Measurements from ENCODE around the gene DERL2. TPM values are rescaled to one million over a fixed set of nuclear protein-coding genes. Genes with fewer than 3 reads are reported as not detected.

DERL2 gene
- total and polyA plus RNA-seq, 2 experiments from 2014 or later, result 65.0 to 113 TPM

- TF ChIP-seq, protein P1, sequence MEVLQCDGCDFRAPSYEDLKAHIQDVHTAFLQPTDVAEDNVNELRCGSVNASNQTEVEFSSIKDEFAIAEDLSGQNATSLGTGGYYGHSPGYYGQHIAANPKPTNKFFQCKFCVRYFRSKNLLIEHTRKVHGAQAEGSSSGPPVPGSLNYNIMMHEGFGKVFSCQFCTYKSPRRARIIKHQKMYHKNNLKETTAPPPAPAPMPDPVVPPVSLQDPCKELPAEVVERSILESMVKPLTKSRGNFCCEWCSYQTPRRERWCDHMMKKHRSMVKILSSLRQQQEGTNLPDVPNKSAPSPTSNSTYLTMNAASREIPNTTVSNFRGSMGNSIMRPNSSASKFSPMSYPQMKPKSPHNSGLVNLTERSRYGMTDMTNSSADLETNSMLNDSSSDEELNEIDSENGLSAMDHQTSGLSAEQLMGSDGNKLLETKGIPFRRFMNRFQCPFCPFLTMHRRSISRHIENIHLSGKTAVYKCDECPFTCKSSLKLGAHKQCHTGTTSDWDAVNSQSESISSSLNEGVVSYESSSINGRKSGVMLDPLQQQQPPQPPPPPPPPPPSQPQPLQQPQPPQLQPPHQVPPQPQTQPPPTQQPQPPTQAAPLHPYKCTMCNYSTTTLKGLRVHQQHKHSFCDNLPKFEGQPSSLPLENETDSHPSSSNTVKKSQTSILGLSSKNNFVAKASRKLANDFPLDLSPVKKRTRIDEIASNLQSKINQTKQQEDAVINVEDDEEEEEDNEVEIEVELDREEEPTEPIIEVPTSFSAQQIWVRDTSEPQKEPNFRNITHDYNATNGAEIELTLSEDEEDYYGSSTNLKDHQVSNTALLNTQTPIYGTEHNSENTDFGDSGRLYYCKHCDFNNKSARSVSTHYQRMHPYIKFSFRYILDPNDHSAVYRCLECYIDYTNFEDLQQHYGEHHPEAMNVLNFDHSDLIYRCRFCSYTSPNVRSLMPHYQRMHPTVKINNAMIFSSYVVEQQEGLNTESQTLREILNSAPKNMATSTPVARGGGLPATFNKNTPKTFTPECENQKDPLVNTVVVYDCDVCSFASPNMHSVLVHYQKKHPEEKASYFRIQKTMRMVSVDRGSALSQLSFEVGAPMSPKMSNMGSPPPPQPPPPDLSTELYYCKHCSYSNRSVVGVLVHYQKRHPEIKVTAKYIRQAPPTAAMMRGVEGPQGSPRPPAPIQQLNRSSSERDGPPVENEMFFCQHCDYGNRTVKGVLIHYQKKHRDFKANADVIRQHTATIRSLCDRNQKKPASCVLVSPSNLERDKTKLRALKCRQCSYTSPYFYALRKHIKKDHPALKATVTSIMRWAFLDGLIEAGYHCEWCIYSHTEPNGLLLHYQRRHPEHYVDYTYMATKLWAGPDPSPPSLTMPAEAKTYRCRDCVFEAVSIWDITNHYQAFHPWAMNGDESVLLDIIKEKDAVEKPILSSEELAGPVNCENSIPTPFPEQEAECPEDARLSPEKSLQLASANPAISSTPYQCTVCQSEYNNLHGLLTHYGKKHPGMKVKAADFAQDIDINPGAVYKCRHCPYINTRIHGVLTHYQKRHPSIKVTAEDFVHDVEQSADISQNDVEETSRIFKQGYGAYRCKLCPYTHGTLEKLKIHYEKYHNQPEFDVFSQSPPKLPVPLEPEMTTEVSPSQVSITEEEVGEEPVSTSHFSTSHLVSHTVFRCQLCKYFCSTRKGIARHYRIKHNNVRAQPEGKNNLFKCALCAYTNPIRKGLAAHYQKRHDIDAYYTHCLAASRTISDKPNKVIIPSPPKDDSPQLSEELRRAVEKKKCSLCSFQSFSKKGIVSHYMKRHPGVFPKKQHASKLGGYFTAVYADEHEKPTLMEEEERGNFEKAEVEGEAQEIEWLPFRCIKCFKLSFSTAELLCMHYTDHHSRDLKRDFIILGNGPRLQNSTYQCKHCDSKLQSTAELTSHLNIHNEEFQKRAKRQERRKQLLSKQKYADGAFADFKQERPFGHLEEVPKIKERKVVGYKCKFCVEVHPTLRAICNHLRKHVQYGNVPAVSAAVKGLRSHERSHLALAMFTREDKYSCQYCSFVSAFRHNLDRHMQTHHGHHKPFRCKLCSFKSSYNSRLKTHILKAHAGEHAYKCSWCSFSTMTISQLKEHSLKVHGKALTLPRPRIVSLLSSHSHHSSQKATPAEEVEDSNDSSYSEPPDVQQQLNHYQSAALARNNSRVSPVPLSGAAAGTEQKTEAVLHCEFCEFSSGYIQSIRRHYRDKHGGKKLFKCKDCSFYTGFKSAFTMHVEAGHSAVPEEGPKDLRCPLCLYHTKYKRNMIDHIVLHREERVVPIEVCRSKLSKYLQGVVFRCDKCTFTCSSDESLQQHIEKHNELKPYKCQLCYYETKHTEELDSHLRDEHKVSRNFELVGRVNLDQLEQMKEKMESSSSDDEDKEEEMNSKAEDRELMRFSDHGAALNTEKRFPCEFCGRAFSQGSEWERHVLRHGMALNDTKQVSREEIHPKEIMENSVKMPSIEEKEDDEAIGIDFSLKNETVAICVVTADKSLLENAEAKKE (CRISPR knock-in tag; IDR thresholded peaks at IDR 0.05), result no peak
- no peak for TF ChIP-seq ZNF331 (CRISPR knock-in tag; IDR thresholded peaks at IDR 0.05; ENCODE audit: low read depth)
- no peak for TF ChIP-seq CREB1 (CRISPR knock-in tag; IDR thresholded peaks at IDR 0.05; ENCODE audit: low read depth)
- no peak for TF ChIP-seq JUNB (IDR thresholded peaks at IDR 0.05; ENCODE audit: unreplicated experiment)
- TF ChIP-seq, protein P2, sequence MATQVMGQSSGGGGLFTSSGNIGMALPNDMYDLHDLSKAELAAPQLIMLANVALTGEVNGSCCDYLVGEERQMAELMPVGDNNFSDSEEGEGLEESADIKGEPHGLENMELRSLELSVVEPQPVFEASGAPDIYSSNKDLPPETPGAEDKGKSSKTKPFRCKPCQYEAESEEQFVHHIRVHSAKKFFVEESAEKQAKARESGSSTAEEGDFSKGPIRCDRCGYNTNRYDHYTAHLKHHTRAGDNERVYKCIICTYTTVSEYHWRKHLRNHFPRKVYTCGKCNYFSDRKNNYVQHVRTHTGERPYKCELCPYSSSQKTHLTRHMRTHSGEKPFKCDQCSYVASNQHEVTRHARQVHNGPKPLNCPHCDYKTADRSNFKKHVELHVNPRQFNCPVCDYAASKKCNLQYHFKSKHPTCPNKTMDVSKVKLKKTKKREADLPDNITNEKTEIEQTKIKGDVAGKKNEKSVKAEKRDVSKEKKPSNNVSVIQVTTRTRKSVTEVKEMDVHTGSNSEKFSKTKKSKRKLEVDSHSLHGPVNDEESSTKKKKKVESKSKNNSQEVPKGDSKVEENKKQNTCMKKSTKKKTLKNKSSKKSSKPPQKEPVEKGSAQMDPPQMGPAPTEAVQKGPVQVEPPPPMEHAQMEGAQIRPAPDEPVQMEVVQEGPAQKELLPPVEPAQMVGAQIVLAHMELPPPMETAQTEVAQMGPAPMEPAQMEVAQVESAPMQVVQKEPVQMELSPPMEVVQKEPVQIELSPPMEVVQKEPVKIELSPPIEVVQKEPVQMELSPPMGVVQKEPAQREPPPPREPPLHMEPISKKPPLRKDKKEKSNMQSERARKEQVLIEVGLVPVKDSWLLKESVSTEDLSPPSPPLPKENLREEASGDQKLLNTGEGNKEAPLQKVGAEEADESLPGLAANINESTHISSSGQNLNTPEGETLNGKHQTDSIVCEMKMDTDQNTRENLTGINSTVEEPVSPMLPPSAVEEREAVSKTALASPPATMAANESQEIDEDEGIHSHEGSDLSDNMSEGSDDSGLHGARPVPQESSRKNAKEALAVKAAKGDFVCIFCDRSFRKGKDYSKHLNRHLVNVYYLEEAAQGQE (IDR thresholded peaks at IDR 0.05; ENCODE audit: unreplicated experiment), result no peak
- no peak for TF ChIP-seq STAT1 (IDR thresholded peaks at IDR 0.05; ENCODE audit: unreplicated experiment)
These were observed 51.0 kb downstream of the DERL2 start (continued) for GRCh38 chr17:5434984-5435383.

All from GM23338 (cell line).